Measurements from ENCODE around the gene ELAVL1.

DNA sequence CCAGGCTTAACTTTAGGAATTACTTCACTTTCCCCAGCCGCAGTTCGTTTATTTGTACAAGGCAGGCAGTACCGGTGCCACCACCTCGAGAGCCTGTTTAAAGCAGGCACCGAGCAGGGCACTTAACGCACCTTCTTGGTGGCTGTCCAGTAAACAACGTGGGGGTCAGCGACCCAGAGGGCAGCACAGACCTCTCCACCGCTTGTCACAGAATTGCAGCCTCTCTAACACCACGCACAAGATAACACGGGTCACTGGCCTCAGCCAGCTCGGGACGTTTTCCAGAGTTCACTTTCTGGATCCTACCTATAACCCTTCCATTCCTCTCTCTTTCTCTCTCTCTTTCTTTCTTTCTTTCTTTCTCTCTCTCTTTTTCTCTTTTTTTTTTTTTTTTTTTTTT is 16.8 kb upstream of the ELAVL1 start:
- TF ChIP-seq, protein P1, sequence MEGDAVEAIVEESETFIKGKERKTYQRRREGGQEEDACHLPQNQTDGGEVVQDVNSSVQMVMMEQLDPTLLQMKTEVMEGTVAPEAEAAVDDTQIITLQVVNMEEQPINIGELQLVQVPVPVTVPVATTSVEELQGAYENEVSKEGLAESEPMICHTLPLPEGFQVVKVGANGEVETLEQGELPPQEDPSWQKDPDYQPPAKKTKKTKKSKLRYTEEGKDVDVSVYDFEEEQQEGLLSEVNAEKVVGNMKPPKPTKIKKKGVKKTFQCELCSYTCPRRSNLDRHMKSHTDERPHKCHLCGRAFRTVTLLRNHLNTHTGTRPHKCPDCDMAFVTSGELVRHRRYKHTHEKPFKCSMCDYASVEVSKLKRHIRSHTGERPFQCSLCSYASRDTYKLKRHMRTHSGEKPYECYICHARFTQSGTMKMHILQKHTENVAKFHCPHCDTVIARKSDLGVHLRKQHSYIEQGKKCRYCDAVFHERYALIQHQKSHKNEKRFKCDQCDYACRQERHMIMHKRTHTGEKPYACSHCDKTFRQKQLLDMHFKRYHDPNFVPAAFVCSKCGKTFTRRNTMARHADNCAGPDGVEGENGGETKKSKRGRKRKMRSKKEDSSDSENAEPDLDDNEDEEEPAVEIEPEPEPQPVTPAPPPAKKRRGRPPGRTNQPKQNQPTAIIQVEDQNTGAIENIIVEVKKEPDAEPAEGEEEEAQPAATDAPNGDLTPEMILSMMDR (conservative IDR thresholded peaks at IDR 0.05; ENCODE audit: low read depth, low read length), result no peak
- no peak for TF ChIP-seq EZH2 (IDR thresholded peaks at IDR 0.05; ENCODE audit: low read length, unreplicated experiment)
